ENCODE results near the gene ACACA. TPM values are rescaled to one million over a fixed set of nuclear protein-coding genes. Genes with fewer than 3 reads are reported as not detected.

ACACA gene
- total RNA-seq, 1 donor, result 89.4 TPM

DNA sequence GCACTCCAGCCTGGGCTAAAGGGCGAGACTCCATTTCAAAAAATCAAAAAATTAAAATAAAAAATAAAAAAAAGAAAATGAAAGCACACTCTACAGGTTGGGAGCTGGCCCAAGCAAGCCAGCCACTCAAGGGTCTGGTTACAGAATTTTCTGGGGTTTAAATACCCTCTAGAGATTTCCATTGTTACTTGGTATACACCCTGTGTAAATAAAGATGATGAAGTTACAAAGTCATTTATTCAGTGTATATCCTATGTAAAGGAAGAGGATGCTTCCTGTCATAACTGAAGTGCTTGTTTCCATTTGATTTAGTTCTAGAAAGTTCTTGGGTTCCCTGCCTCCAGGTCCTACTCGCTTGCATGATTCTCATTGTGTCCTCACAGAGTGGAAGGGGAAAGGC, 110.7 kb downstream of the ACACA start:
- no peak overlapping the region for H3K4me3 ChIP-seq (ENCODE audit: low read depth, low read length)
- no peak for DNase-seq (ENCODE audit: low read depth)
- TF ChIP-seq, protein P1, sequence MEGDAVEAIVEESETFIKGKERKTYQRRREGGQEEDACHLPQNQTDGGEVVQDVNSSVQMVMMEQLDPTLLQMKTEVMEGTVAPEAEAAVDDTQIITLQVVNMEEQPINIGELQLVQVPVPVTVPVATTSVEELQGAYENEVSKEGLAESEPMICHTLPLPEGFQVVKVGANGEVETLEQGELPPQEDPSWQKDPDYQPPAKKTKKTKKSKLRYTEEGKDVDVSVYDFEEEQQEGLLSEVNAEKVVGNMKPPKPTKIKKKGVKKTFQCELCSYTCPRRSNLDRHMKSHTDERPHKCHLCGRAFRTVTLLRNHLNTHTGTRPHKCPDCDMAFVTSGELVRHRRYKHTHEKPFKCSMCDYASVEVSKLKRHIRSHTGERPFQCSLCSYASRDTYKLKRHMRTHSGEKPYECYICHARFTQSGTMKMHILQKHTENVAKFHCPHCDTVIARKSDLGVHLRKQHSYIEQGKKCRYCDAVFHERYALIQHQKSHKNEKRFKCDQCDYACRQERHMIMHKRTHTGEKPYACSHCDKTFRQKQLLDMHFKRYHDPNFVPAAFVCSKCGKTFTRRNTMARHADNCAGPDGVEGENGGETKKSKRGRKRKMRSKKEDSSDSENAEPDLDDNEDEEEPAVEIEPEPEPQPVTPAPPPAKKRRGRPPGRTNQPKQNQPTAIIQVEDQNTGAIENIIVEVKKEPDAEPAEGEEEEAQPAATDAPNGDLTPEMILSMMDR (IDR thresholded peaks at IDR 0.05; ENCODE audit: insufficient read depth, low read depth, low read length), result no peak

- DNase-seq (ENCODE audit: low read depth), result no peak
- TF ChIP-seq, protein P1 (IDR thresholded peaks at IDR 0.05; ENCODE audit: insufficient read depth, low read depth, low read length), result no peak
- H3K4me3 ChIP-seq (ENCODE audit: low read depth, low read length), result no peak overlapping the region
Measured at GRCh38 chr17:37294888-37295287, 111.7 kb downstream of the ACACA start.

DNA sequence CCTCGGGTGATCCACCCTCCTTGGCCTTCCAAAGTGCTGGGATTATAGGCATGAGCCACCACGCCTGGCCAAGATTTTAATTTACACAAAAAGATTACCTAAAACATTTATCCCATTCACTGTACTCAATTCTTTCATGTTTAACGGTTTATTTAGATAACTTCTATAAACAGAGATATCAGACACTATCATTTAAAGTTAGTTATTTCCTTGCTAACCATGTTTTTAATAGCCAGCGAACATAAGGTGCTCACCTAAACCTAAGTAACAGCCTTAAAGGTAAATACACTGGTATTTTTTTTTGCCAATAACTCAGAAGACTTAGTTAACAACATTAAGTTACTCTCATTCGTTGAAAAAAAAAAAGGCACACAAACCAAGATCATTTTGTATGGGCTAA, 112.9 kb downstream of the ACACA start:
- TF ChIP-seq, protein P1 (IDR thresholded peaks at IDR 0.05; ENCODE audit: insufficient read depth, low read depth, low read length), result no peak
- DNase-seq (ENCODE audit: low read depth), result peak; percentile 40
- H3K4me3 ChIP-seq (ENCODE audit: low read depth, low read length), result no peak overlapping the region

DNA sequence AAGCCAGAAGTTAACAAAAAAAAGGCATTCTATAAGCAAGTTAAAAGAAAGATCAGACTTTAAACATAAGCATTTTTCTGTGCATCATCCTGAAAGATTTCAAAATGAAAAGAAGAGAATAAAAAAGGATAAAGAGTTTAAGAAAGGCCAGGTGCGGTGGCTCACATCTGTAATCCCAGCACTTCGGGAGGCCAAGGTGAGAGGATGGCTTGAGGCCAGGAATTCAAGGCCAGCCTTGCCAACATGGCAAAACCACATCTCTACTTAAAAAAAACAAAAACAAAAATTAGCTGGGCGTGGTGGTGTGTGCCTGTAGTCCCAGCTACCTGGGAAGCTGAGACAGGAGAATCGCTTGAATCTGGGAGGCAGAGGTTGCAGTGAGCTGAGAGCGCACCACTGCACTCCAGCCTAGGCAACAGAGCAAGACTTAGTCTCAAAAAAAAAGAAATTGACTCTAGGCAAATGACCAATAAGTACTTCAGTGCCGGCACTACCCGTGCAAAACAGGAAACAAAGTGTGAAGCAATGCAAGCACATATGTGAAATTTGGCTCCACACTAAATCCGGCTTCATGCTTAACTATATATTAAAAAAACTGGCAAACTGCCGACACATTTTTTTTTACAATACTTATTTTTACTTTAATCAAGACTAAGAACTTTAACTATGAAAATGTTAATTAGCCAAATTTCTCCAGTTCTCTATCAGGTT, 114.1 kb downstream of the ACACA start:
- peak; percentile 76 for DNase-seq (ENCODE audit: low read depth)
- TF ChIP-seq, protein P1 (IDR thresholded peaks at IDR 0.05; ENCODE audit: insufficient read depth, low read depth, low read length), result no peak
- no peak overlapping the region for H3K4me3 ChIP-seq (ENCODE audit: low read depth, low read length)

- no peak for DNase-seq (ENCODE audit: low read depth)
- TF ChIP-seq, protein P1 (IDR thresholded peaks at IDR 0.05; ENCODE audit: insufficient read depth, low read depth, low read length), result no peak
- H3K4me3 ChIP-seq (ENCODE audit: low read depth, low read length), result no peak overlapping the region
Measured at GRCh38 chr17:37291351-37291750, 115.3 kb downstream of the ACACA start.

DNA sequence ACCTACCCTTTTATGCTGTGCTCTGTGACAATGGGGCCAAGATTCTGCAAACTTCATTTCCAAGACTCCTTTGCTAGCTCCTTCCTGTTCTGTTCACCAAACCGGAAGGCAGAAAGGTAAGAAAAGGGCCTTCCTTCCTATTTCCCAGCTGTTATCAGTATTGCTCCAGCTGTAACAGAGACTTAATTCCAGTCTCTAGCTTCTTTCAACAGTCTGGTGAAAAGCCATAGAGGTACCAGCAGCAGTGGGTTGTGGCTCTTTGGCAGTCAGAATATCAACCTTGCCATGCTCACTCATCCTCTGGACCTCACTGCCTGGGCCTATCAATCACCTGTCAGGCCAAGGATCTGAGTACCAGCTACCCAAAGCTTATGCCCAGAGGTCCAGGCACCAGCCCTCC, 120.2 kb downstream of the ACACA start:
- TF ChIP-seq, protein P1 (IDR thresholded peaks at IDR 0.05; ENCODE audit: insufficient read depth, low read depth, low read length), result no peak
- DNase-seq (ENCODE audit: low read depth), result no peak
- H3K4me3 ChIP-seq (ENCODE audit: low read depth, low read length), result no peak overlapping the region

GRCh38 chr17:37284191-37284590, 122.4 kb downstream of the ACACA start:
- no peak for DNase-seq (ENCODE audit: low read depth)
- no peak overlapping the region for H3K4me3 ChIP-seq (ENCODE audit: low read depth, low read length)
- TF ChIP-seq, protein P1 (IDR thresholded peaks at IDR 0.05; ENCODE audit: insufficient read depth, low read depth, low read length), result no peak

Measured in fibroblast of villous mesenchyme (primary cell).